Stimulated activated CD4-positive, alpha-beta T cell treated with anti-CD3 and anti-CD28 coated beads, Interleukin-15, amount 100 ng/mL, for 1 hour (primary cell): ENCODE data around the gene QRFP.

Source experiments
- DNase-seq, 2 donors: peaks; one replicate each; pipeline ENCODE4 v3.0.0-alpha.2; 2020; ENCODE audit warnings: low read depth in 1 of 2, low spot score in 1 of 2

Gene QRFP

DNA sequence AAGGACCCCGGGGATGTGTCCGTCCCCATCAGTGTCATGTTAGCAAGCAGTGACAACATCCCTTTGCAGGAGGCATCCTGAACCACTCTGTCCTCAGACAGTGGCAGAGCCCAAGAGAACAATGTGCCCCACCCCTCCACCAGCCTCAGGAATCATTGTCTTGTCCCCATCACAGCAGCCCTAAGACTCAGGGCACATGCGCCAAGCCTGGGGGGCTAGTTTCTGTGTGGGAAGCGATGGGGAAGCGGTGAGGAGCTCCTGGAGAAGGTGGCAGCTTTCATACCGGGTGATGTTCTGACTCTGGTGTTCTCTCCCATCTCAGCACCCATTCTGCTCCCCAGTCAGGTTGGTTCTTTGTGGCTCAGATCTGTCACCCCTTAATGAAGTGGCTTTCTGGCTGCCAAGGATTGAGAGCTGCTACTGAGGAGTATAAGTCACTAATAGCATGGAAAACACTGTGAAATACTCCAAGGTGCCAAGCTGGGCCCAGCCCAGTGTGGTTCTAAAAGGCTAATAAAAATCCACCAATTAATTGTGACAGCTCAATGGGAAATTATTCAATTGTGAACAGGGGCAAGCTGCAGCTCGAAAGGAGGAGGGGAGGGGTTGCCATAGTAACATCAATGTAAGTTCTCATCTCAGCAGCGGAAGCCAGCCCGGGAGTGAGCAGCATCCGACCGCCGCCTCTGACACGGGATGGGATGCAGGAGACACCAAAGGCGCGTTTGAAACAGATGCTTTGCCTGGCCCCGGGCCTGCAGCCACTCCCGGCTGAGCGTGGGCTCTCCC lies 4.7 kb downstream of the QRFP start:
- DNase-seq, result no peak

DNA sequence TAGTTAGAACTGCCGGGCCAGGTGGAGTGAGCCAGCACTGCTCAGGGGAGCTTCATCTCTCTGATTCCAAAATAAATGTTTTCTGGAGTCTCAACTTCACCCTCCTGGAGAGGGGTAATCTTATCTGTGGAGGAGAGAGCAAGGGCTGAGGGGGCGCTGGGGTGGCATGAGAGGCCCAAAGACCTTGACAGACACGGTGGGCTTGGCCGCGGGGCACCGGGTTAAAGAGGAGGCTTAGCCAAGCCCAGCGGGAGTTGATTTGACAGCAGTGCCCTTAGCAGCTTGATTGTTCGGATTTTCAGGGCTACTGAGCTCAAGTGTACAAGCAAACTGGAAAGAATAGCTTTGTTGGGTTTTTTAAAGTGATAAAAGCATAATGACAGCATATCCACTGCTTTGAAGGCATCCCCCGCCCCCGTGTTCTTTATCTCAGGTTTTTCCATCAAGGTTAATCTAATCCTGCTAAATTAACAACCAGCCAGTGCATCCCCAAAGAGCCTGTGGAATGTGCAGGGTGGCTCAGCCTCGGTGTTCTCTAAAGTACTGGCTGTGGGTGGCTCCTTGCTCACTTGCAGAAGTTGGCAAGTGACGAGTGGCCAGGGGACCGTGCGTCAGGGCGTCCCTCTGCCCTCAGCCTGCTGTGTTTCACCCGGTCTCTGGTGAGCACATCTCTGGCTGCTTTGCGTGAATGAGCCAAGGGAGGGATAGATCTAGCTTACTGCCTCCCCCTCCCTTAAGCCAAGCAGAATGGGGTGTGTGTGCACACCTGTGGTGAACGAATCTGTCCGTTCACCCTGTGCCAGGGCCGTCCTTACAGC lies 5.5 kb downstream of the QRFP start:
- no peak for DNase-seq

DNA sequence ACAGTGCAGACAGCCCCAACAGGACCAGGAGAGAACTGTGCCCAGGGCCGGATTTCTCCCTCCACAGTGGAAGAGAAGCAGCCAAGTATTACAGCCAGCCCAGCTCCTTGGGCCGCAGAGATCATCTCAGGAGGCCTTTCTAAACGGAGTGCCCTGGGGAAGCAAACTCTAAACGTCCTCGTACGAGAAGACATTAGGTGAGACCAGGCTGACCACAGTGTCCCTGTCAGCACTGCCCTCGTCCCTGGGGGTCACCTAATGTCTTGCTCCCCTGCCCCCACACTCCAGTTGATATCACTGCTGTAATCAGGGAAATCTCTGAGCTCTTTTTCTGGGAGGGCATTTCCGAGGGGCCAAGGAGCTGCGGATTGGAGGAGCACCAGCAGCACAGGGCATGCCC lies 6.5 kb downstream of the QRFP start:
- DNase-seq, result no peak

DNA sequence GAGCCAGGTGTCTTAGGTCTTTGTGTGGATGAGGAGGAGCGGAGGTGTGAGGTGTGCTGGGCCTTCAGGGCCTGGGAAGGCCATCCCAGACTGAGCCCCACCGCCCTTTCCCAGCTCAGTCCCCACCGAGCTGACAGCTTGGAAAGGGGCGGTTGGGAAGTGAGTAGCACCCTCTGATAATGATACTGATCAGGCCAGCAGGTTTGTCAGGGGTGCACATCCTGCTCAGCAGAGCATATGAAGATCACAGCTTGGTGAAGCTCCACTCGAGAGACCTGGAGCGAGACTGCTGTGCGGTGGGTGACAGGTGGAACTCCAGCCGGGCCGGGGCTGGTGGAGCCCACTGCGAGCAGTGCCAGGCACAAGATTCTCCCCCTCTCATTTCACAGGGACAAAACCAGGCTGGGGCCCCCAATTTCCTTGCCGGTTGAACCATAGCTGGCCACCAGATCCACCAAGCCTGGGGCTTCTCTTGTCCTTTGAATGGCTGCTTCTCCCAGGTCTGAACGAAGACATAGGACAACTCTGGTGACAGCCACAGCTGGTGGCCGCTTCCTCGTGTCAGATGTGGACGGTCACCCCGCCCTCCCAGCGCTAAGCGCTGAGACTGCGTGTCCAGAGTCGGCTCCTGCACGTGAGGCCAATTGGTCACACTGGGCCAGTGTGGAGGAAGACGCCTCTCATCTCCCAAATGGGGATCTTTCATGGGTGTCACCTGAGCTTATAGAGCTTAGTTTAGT lies 8.3 kb downstream of the QRFP start:
- DNase-seq, result no peak

DNA sequence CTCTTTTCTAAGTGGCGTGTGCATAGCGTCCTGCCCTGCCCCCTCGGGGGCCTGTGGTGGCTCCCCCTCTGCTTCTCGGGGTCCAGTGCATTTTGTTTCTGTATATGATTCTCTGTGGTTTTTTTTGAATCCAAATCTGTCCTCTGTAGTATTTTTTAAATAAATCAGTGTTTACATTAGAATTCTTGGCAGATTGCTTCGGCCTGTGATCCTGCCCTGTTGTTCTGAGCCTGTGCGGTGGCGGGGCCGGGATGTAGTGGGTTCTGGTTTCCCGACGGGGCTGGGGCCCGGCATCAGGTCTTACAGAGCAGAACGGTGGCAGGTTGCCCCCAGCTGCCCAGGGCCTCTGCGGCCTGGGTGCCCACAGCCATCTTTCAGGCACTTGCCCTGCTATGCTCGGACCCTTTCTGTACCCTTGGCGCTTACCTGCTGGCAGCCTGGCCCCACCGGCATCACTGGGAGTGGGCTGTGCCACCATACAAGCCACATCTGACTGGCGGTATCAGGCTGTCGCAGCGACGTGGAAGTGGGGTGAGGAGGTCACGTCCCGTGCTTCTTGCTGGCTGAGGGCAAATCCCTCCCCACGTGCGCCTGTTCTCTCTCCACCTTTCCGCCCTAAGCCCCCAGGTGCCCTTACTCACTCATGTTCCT lies 9.0 kb downstream of the QRFP start:
- no peak for DNase-seq

DNA sequence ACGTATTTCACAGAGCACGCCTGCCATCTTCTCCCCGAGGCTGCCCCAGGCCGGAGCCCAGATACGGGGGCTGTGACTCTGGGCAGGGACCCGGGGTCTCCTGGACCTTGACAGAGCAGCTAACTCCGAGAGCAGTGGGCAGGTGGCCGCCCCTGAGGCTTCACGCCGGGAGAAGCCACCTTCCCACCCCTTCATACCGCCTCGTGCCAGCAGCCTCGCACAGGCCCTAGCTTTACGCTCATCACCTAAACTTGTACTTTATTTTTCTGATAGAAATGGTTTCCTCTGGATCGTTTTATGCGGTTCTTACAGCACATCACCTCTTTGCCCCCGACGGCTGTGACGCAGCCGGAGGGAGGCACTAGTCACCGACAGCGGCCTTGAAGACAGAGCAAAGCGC lies 9.6 kb downstream of the QRFP start:
- no peak for DNase-seq

DNA sequence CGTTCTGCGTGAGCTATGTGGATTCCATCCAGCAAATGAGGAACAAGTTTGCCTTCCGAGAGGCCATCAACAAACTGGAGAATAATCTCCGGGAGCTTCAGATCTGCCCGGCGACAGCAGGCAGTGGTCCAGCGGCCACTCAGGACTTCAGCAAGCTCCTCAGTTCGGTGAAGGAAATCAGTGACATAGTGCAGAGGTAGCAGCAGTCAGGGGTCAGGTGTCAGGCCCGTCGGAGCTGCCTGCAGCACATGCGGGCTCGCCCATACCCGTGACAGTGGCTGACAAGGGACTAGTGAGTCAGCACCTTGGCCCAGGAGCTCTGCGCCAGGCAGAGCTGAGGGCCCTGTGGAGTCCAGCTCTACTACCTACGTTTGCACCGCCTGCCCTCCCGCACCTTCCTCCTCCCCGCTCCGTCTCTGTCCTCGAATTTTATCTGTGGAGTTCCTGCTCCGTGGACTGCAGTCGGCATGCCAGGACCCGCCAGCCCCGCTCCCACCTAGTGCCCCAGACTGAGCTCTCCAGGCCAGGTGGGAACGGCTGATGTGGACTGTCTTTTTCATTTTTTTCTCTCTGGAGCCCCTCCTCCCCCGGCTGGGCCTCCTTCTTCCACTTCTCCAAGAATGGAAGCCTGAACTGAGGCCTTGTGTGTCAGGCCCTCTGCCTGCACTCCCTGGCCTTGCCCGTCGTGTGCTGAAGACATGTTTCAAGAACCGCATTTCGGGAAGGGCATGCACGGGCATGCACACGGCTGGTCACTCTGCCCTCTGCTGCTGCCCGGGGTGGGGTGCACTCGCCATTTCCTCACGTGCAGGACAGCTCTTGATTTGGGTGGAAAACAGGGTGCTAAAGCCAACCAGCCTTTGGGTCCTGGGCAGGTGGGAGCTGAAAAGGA lies 10.9 kb downstream of the QRFP start:
- DNase-seq, result no peak

DNA sequence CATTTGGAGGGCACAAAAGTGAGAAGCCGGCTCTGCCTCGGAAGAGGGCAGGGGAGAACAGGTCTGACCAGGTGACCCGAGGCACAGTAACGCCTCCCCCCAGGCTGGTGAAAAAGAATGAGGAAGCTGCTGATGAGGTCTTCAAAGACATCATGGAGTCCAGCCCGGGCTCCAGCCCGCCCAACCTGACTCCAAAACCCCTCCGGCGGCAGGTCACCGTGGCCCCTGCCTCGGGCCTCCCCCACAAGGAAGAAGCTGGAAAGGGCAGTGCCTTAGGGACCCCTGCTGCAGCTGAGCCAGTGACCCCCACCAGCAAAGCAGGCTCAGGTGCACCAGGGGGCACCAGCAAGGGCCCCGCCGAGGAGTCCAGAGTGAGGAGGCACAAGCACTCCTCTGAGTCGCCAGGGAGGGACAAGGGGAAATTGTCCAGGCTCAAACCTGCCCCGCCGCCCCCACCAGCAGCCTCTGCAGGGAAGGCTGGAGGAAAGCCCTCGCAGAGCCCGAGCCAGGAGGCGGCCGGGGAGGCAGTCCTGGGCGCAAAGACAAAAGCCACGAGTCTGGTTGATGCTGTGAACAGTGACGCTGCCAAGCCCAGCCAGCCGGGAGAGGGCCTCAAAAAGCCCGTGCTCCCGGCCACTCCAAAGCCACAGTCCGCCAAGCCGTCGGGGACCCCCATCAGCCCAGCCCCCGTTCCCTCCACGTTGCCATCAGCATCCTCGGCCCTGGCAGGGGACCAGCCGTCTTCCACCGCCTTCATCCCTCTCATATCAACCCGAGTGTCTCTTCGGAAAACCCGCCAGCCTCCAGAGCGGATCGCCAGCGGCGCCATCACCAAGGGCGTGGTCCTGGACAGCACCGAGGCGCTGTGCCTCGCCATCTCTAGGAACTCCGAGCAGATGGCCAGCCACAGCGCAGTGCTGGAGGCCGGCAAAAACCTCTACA lies 11.8 kb downstream of the QRFP start:
- no peak for DNase-seq

DNA sequence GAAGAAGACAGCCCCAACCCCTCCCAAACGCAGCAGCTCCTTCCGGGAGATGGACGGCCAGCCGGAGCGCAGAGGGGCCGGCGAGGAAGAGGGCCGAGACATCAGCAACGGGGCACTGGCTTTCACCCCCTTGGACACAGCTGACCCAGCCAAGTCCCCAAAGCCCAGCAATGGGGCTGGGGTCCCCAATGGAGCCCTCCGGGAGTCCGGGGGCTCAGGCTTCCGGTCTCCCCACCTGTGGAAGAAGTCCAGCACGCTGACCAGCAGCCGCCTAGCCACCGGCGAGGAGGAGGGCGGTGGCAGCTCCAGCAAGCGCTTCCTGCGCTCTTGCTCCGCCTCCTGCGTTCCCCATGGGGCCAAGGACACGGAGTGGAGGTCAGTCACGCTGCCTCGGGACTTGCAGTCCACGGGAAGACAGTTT lies 12.5 kb downstream of the QRFP start:
- DNase-seq, result no peak

DNA sequence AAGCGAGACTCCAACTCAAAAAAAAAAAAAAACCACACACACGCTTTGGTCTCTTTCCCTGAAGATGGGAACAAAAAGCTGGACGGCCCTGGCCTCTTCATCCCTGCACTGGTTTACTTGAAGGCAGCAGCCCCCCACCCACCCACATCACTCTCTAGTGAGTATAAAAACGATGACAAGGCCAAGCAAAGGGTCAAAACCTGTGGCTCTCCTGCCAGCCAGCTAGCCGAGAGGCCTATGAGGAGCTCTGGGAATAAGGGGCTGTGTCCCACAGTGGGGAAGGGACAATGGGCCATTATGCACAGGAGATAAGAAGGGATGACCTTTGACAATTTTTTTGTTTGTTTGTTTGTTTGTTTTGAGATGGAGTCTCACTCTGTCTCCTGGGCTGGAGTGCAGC lies 13.1 kb downstream of the QRFP start:
- DNase-seq, result no peak

DNA sequence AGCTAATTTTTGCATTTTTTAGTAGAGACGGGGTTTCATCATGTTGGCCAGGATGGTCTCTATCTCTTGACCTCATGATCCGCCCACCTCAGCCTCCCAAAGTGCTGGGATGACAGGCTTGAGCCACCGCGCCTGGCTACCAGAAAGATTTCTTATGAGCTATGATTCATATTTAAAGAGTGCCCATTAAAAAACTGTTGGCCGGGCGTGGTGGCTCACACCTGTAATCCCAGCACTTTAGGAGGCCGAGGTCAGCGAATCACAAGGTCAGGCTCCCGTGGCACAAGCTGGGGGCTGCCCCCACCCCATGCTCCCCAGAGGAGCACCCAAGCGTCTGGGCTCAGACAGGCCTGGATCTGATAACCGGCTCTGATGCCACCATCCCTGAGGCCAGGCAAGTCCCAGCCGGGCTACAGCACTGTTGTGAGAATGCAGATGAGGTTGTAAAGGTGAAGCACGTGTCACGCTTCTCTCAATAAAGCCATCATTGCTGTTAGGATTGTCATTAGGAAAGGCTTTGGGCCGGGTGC lies 13.9 kb downstream of the QRFP start:
- DNase-seq, result no peak

DNA sequence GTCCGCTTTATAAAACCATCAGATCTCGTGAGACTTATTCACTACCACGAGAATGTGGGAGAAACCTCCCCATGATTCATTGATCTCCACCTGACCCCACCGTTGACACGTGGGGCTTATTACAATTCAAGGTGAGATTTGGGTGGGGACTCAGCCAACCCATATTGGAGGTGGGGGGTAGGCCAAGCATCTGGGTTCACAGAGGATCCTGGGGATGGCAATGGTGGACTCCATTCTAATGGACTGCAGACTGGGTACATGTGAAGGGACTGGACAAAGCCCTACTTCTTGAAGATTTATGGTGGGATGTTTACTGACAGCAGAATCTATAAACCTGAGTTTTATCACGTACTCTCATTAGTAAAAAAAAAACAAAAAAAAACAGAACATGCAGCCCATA lies 15.1 kb downstream of the QRFP start:
- DNase-seq, result no peak

DNA sequence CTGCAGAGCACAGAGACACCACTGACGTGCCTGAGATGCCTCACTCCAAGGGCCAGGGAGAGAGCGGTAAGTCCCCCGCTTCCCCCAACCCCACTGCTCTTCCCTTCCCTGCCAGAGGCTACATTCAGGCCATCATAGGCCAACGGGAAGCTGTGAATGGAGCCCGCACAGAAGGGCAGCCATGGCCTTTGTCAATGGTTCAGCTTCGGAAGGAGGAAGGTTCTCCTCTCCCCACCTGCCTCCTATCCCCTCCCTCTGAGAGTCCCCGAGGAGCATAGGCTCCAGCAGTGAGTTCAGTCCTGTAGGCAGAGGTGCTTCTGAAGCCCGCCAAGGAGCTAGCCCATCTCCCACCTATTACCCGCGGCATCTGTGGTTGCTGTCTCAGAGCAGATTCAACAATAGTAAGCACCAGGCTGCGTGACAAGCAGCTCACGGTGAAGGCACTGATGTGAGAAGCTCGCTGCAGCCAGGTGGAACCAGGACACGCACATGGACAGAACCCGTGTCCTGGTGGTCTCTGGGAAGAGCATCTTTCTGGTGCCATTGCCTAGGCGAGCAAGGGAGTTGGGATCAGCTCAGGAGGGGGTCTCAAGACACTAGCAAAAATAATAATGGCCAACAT lies 15.9 kb downstream of the QRFP start:
- no peak for DNase-seq

DNA sequence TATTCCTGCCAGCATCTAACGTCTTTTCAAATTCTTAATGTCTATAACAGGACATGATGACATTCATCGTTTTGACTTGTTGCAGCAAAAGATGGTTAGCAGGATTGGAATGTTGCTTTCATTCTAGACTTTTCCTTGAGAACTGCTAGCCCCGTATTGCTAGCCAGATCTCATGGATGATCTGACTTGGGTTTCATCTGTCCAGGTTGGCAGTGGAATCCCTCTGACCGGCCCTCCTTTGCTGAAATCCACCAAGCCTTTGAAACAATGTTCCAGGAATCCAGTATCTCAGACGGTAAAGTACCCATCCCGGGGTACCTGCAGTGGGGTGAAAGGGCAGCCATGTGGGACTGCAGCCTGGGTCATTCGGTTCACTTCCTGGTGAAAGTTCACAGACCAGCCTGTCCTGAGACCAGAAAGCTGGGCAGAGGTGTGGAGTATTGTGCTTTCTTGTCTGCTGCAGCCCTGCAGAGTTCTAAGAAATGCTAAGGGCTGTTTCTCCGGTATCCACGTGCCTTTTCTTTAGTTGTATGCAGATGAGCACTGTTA lies 16.7 kb downstream of the QRFP start:
- DNase-seq, result no peak

DNA sequence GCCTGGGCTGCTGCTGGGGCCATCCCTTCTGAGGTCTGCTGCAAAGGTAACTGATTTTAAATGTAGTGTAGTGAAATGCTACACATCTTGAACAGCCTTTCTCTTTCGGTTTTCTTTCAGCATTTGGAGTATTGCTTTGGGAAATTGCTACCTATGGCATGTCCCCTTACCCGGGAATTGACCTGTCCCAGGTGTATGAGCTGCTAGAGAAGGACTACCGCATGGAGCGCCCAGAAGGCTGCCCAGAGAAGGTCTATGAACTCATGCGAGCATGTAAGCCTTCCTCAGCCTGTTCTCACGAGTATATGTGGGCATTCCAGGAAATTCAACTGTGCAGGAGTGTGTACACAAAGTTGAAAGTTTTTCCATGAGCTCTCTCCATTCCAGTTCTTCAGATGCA lies 18.3 kb downstream of the QRFP start:
- DNase-seq, result no peak

DNA sequence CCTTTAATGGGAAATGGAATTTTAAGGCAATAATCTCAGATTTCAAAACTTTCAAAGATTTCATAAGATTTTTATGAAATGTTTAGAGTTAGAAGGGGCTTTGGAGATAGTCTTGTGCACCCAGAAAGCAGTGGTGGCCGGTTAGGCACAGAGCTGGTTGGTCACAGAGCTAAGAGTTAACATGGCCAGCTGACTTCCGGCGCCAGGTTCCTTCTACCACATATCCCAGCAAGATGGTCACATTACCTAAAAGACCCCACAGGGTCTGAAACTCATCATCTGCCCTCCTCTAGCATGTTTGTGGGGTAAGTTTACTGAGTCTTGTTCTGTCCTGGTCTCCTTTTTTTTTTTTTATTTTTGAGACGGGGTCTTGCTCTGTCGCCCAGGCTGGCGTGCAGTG lies 19.3 kb downstream of the QRFP start:
- DNase-seq, result no peak

DNA sequence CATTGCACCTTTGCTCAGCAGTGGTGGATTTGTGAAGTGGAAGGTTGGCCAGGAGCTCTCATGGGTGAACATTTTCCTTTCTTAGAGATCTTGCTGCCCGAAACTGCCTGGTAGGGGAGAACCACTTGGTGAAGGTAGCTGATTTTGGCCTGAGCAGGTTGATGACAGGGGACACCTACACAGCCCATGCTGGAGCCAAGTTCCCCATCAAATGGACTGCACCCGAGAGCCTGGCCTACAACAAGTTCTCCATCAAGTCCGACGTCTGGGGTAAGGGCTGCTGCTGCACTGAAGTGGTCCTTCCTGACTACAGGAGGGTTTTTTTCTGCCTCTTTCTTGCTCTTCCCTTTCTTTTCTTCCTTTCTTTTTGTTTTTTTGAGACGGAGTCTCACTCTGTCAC lies 21.8 kb downstream of the QRFP start:
- DNase-seq, result no peak

DNA sequence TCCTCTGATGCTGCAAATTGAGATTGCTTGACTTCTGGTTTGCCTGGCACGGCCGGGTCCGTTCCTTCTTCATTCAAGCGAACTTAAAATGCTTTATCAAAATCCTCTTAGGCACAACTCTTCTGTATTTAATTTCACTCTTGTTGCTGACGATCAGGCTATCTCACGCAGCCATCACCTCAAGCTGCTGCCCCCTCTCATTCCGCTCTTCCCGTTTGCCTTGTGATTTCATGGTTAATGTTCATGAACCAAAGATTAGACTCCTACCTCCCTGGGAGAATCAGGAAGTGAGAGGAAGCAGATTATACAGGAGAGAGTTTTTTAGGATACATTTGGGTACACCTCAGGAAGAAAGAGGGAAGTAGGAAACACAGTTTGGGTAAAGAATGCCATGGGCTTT lies 22.6 kb downstream of the QRFP start:
- no peak for DNase-seq
